Activated T-helper 1 cell treated with anti-CD3 and anti-CD28 coated beads, Interleukin-12 subunit alpha, Interleukin-12 subunit beta, Interleukin-2, Interleukin-4 antibody, amounts not matched to agents 30 ng/mL and 10 ng/mL and 1 ng/mL, durations not matched to agents 14 hours and 24 hours and 36 hours (primary cell): ENCODE results near the gene SECISBP2. TPM values are rescaled to one million over a fixed set of nuclear protein-coding genes. Genes with fewer than 3 reads are reported as not detected.
A peak's percentile ranks its signal among the peaks of the same experiment; 100 is the strongest.

Source experiments
- DNase-seq: peaks from one replicate; pipeline ENCODE4 v3.0.0; 2021; ENCODE audit warnings: low spot score
- H3K27ac Mint-ChIP-seq: one replicate; pipeline ENCODE4 v1.8.0; 2021; ENCODE audit warnings: mild to moderate bottlenecking, mixed read lengths
- H3K27me3 Mint-ChIP-seq: one replicate; pipeline ENCODE4 v1.8.0; 2022; ENCODE audit warnings: mild to moderate bottlenecking, moderate library complexity, mixed read lengths; ENCODE audit not compliant: insufficient read depth
- H3K36me3 Mint-ChIP-seq: one replicate; pipeline ENCODE4 v1.8.0; 2021; ENCODE audit warnings: low read depth, mixed read lengths
- H3K4me1 Mint-ChIP-seq: one replicate; pipeline ENCODE4 v1.8.0; 2021; ENCODE audit warnings: low read depth, mixed read lengths
- H3K4me3 Mint-ChIP-seq: one replicate; pipeline ENCODE4 v1.8.0; 2021; ENCODE audit warnings: mild to moderate bottlenecking, moderate library complexity, mixed read lengths
- H3K9me3 Mint-ChIP-seq: one replicate; pipeline ENCODE4 v1.8.0; 2021; ENCODE audit warnings: mixed read lengths
- intact Hi-C: fragments of 100-400 bp; cut with micrococcal nuclease; formaldehyde crosslinking; loops from one replicate; pipeline ENCODE4 v1.15.1; 2024
- total RNA-seq: library from RNA; stranded (reverse); gene quantifications from 2 replicates; pipeline ENCODE4 v1.2.3, GENCODE V29; 2022

SECISBP2 gene
- total RNA-seq, 1 donor from 2014 or later: 49.4 TPM

DNA sequence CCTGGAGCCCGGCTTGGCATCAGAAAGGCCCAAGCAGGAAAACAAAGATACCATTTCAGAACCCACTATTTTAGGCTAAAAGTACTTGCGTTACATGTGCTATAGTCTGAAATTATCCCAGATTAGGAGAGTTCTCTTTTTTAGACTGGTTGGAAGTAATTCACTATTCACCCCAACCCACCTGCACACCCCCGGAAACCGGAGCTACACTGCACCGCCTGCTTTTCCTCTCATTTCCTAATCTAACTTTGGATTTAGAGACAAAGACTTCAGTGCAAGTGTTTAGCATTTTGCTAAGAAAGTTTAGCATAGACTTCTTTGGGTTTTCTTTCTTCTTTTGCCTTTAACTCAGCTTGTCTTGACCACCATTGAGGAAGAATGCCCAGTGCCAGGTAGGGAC, 79.2 kb downstream of the SECISBP2 start:
- H3K9me3 Mint-ChIP-seq: no peaks in the 10 kb centered on the region
- intact Hi-C loops: loop anchor here (5.0 kb wide), 1 partner anchor 65 kb away; no protein-coding TSS in a partner anchor
- no peak overlapping the region for H3K4me3 Mint-ChIP-seq
- H3K27ac Mint-ChIP-seq: peak overlapping the region; percentile 34
- H3K27me3 Mint-ChIP-seq: no peaks in the 10 kb centered on the region
- DNase-seq: no peak
- H3K36me3 Mint-ChIP-seq: peaks cover 75% of the 10 kb centered on the region
- H3K4me1 Mint-ChIP-seq: peaks cover 18% of the 10 kb centered on the region

DNA sequence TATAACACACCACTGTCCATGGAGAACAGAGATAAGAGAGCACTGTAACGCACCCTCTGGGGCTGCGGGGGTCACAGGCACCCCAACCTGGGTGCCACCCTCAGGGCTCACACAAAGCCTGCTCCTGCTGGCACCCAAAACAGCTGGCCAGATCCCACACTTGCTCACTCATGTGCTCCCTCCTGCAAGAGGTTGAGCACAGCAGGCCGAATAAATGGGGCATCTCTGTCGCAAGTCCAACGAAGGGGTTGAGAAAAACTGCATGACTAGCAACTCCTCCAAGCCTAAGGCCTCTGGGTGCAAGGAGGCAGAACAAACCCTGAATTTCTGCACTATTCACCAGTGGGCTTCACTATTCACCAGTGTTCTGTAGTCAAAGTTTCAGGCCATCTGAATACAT, 80.3 kb downstream of the SECISBP2 start:
- peaks cover 70% of the 10 kb centered on the region for H3K36me3 Mint-ChIP-seq
- DNase-seq: no peak
- no peaks in the 10 kb centered on the region for H3K9me3 Mint-ChIP-seq
- no peaks in the 10 kb centered on the region for H3K27me3 Mint-ChIP-seq
- intact Hi-C loops: loop anchor here (5.0 kb wide), 1 partner anchor 66 kb away; no protein-coding TSS in a partner anchor
- no peak overlapping the region for H3K4me3 Mint-ChIP-seq
- peaks cover 18% of the 10 kb centered on the region for H3K4me1 Mint-ChIP-seq
- H3K27ac Mint-ChIP-seq: peak overlapping the region; percentile 7

DNA sequence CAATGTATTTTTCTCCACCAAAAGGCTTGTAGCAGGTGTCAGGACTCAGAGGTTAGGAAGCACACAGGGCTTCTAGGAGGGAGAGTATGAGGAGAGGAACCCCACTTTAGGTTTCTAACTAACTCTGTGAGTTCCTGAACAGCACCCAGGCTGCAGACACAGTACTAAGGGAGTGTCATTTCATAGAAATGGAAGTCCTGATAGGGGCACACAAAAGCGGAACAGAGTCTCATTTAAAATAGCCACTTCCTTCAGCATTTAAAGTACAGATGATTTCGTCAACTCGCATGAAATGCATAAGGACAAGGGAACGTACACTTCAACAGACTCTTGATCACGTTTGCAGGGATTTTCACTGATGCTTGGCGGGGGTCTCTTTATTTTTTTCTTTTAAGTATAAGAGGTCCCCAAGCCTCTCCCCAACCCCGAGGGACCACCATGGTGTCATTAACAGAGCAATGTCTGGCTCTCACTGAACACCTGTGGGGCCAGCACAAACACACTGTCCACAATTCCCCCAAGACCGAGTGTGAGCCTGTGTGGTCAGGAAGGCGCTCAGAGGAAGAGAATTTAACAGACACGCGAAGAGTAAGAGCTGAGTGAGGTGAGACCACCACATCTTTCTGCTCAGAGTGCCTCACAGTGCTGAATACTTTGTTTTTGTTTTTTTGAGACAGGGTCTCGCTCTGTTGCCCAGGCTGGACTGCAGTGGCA, 82.3 kb downstream of the SECISBP2 start:
- intact Hi-C loops: loop anchor here (2.0 kb wide), 1 partner anchor 16 kb away; no protein-coding TSS in a partner anchor
- Mint-ChIP-seq H3K36me3 (peaks cover 70% of the 10 kb centered on the region), H3K4me3 (no peak overlapping the region)

DNA sequence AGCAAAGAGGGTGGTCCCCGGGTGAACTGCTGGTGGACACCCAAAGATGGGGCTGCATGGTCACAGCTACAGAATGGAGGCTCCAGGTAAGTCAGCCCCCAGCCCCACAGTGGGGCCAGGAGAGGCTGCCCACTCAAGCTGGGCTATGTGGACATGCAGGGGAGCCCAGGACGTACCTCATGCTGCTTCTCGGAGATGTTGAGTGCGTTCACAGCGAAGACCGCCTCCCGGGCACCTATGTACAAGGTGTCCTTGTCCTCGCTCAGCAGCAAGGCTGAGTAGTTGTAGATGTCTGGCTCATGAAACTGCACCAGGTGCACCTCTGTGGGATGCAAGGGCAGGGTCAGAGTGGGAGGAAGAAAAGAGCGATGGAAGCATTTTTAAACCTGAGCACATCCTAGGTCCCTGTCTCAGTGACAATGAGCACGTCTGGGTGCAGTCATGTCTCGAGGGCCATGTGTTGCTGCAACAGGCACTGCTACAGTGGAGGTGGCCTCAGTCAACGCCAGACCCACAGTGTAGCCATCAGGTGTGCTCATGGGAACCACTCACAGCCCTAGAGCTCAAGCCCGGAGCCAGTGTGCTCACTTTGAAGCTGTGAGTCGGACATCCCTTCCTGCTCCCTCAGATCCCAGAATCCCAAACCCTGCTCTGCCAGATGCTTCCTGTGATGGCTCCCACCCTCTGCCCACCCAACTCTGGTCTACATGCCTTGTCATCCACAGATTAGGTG, 84.6 kb downstream of the SECISBP2 start:
- Mint-ChIP-seq H3K4me1 (peaks cover 44% of the 10 kb centered on the region), H3K9me3 (peaks cover 5% of the 10 kb centered on the region), H3K36me3 (peaks cover 76% of the 10 kb centered on the region), H3K27me3 (no peaks in the 10 kb centered on the region), H3K4me3 (no peak overlapping the region), H3K27ac (no peak overlapping the region)
- DNase-seq: no peak
- intact Hi-C loops: no loop called here

More for the DNA sequence above, 82.3 kb downstream of the SECISBP2 start:
- Mint-ChIP-seq H3K4me1 (peaks cover 21% of the 10 kb centered on the region), H3K9me3 (no peaks in the 10 kb centered on the region), H3K27me3 (no peaks in the 10 kb centered on the region), H3K27ac (peak overlapping the region; percentile 73)
- DNase-seq: no peak

DNA sequence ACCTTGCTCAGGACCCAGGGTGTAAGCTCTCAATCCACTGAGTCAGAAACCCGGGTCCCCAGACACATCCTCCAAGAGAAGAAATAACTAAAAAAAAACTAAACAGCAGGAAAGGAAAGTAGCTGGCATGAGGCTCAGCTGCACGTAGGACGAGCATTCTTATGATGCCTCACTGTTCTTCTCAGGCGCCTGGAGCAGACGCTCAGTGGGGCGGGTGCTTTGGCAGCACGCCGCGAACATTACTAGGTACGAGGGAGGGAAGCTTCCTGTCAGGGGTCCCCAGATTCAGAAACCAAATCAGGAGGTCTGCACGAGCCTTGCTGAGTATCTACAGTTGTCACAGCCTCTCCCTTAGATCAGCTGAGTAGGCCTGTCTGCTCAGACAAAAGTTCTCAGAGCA, 85.8 kb downstream of the SECISBP2 start:
- no peak overlapping the region for H3K4me3 Mint-ChIP-seq
- peaks cover 56% of the 10 kb centered on the region for H3K4me1 Mint-ChIP-seq
- peaks cover 5% of the 10 kb centered on the region for H3K9me3 Mint-ChIP-seq
- peaks cover 81% of the 10 kb centered on the region for H3K36me3 Mint-ChIP-seq
- H3K27me3 Mint-ChIP-seq: no peaks in the 10 kb centered on the region
- peak overlapping the region; percentile 58 for H3K27ac Mint-ChIP-seq
- DNase-seq: no peak
- intact Hi-C loops: no loop called here

DNA sequence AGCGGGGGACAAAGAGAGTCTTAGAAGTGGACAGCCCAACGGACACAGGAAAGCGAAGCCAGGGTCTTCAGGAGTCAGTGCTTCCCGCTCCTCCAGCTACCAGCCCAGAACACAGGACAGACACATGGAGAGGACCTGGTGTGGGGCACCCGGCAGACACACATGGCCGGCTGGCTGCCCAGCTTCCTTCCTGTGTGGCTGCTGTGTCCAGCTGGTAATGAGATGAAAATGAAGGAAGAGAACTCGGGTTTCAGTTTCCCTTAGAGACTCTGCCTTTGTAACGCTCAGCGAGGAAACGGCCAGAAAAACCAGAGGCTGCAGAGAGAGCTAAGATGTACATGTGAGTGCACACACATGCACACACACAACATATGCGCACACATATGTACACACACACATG, 87.5 kb downstream of the SECISBP2 start:
- DNase-seq: no peak
- no peak overlapping the region for H3K4me3 Mint-ChIP-seq
- H3K27ac Mint-ChIP-seq: peak overlapping the region; percentile 74
- peaks cover 77% of the 10 kb centered on the region for H3K36me3 Mint-ChIP-seq
- intact Hi-C loops: no loop called here
- peaks cover 5% of the 10 kb centered on the region for H3K9me3 Mint-ChIP-seq
- H3K27me3 Mint-ChIP-seq: no peaks in the 10 kb centered on the region
- H3K4me1 Mint-ChIP-seq: peaks cover 67% of the 10 kb centered on the region

DNA sequence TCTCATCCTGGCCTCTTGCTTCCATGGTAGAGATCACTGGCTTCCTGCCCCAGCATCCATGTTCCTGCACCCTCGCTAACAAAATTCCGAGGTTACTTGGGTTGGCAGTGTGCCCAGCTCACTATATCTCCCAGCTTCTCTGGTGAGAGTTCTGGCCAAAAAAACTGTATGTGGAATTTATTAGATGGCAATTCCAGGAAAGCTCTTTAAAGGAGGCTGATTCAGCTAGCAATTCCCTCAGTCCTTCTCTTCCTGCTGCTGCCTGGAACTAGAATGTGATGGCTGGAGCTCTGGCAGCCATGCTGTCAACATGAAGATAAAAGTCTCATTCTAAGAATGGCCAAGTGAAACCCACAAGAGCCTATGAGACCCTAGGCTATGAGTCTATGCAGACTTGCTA, 88.8 kb downstream of the SECISBP2 start:
- peak overlapping the region; percentile 3 for H3K4me3 Mint-ChIP-seq
- intact Hi-C loops: no loop called here
- DNase-seq: no peak
- H3K27me3 Mint-ChIP-seq: no peaks in the 10 kb centered on the region
- peaks cover 68% of the 10 kb centered on the region for H3K4me1 Mint-ChIP-seq
- H3K9me3 Mint-ChIP-seq: peaks cover 5% of the 10 kb centered on the region
- H3K36me3 Mint-ChIP-seq: peaks cover 77% of the 10 kb centered on the region
- H3K27ac Mint-ChIP-seq: peak overlapping the region; percentile 74

DNA sequence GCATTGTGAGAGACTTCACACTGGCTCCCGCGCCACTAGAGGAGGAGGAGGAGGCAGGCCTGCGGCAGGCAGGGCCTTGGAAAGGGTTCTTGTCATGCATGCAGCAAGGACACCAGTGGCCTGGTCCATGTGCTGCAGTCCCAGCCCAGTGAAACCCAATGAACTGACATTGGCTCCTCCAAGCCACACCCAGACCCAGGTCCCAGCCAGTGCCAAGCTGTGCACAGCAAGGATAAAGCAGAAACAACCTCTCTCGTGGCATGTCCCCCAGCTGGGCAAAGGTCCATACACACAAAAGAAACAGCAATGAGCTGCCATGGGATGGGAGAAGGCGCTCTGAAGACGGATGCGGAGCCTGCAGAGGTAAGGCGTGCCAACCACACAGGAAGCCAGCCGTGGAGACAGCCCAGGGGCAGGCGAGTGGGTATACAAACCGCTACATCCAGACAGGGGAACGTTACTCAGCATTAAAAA, 90.4 kb downstream of the SECISBP2 start:
- Mint-ChIP-seq H3K36me3 (peaks cover 78% of the 10 kb centered on the region), H3K4me3 (peak overlapping the region; percentile 75), H3K9me3 (peaks cover 5% of the 10 kb centered on the region)

More for the DNA sequence above, 90.4 kb downstream of the SECISBP2 start:
- Mint-ChIP-seq H3K4me1 (peaks cover 83% of the 10 kb centered on the region), H3K27me3 (no peaks in the 10 kb centered on the region), H3K27ac (peak overlapping the region; percentile 96)
- intact Hi-C loops: loop anchor here (2.0 kb wide), 1 partner anchor 34 kb away; no protein-coding TSS in a partner anchor
- DNase-seq: peak; percentile 61

Other genes starting within 250 kb of the SECISBP2 start
- gene SHC3, start 139.7 kb upstream of the SECISBP2 start, total RNA-seq: not detected in 2 replicates
- gene CKS2, start 7.3 kb upstream of the SECISBP2 start, total RNA-seq: 148 and 162 TPM in 2 replicates
- gene SEMA4D, start 179.6 kb downstream of the SECISBP2 start, total RNA-seq: 388 and 411 TPM in 2 replicates